Peyer's patch (tissue), 4 donors: ENCODE measurements around the gene ARSA. TPM values are rescaled to one million over a fixed set of nuclear protein-coding genes. Genes with fewer than 3 reads are reported as not detected.

Source experiments
- DNase-seq, 3 donors: peaks; one replicate each; pipeline ENCODE4 v3.0.0-alpha.2; 2017 to 2019
- H3K27ac ChIP-seq, 4 donors: fragments of 200-600 bp; sonication (generic); one replicate each; pipeline ENCODE4 v1.5.1; 2016 to 2019
- H3K27me3 ChIP-seq, 2 donors: fragments of 200-600 bp; sonication (generic); one replicate each; pipeline ENCODE4 v1.5.1; 2019
- H3K36me3 ChIP-seq, 3 donors: fragments of 200-600 bp; sonication (generic); one replicate each; pipeline ENCODE4 v1.5.1; 2016 to 2019
- H3K4me1 ChIP-seq, 4 donors: fragments of 200-600 bp; sonication (generic); one replicate each; pipeline ENCODE4 v1.5.1; 2016 to 2019
- H3K4me3 ChIP-seq, 4 donors: fragments of 200-600 bp; sonication (generic); 1 replicate in 3 of 4; 2 replicates in 1 of 4; pipeline ENCODE4 v1.5.1; 2016 to 2019; ENCODE audit warnings: mild to moderate bottlenecking in 1 of 4
- H3K9me3 ChIP-seq, 4 donors: fragments of 200-600 bp; sonication (generic); one replicate each; pipeline ENCODE4 v1.5.1; 2016 to 2019; ENCODE audit warnings: mild to moderate bottlenecking in 1 of 4
- POLR2A ChIP-seq, 2 donors: fragments of 450-650 bp; IDR thresholded peaks; one replicate each; pipeline ENCODE4 v1.5.1; 2017; ENCODE audit warnings: antibody characterized with exemption in 2 of 2, mild to moderate bottlenecking in 2 of 2, moderate library complexity in 2 of 2
- total RNA-seq, 4 donors: library from RNA; depleted of rRNA; stranded (reverse); fragments of >200 nt; gene quantifications; one replicate each; pipeline ENCODE4 v1.1.0, GENCODE V29; 2016
- TF ChIP-seq, protein P1 (sequence below), 6 experiments: fragments of 450-650 bp in 4 of 6; fragments of 200-600 bp in 2 of 6; sonication (generic) in 1 of 6; IDR thresholded peaks; one replicate each; pipeline ENCODE4 v1.5.1; 2017 to 2019; ENCODE audit warnings: antibody characterized with exemption in 6 of 6, mild to moderate bottlenecking in 3 of 6, moderate library complexity in 1 of 6

Gene ARSA
- total RNA-seq, 4 donors from 2014 or later = 84.2 to 130 (median 124) TPM

DNA sequence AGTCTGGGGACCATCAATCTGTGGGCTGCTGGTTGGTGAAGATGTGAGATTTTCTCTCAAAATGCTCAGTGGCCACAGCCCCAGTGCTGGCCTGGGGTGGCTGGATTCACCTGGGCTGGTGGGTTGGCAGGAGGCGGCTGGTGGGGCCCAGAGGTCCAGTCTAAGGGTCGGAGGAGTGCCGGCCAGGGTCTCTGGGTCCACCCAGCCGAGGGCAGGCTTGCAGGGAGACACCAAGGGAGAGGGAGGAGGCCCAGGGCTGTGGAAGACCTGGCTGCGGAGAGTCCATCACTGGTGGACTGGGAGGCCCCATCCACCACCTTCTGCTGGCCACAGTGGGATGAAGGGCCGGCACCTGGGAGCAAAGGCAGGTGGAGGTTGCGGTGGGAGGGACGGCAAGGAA is 44.1 kb upstream of the ARSA start:
- peak in 1 of 3 donors; percentile 45 for DNase-seq
- Histone ChIP-seq H3K36me3 (no peaks in the 10 kb centered on the region), H3K27me3 (peaks cover 0 to 20% of the 10 kb centered on the region in 2 donors)

GRCh38 chr22:50671641-50672040 is 43.7 kb upstream of the ARSA start:
- no peak overlapping the region for H3K4me3 ChIP-seq
- H3K27ac ChIP-seq = peak overlapping the region; percentile 10 to 55 (median 40)
- H3K36me3 ChIP-seq = no peaks in the 10 kb centered on the region
- DNase-seq = peak in 1 of 3 donors; percentile 41
- TF ChIP-seq, protein P1, sequence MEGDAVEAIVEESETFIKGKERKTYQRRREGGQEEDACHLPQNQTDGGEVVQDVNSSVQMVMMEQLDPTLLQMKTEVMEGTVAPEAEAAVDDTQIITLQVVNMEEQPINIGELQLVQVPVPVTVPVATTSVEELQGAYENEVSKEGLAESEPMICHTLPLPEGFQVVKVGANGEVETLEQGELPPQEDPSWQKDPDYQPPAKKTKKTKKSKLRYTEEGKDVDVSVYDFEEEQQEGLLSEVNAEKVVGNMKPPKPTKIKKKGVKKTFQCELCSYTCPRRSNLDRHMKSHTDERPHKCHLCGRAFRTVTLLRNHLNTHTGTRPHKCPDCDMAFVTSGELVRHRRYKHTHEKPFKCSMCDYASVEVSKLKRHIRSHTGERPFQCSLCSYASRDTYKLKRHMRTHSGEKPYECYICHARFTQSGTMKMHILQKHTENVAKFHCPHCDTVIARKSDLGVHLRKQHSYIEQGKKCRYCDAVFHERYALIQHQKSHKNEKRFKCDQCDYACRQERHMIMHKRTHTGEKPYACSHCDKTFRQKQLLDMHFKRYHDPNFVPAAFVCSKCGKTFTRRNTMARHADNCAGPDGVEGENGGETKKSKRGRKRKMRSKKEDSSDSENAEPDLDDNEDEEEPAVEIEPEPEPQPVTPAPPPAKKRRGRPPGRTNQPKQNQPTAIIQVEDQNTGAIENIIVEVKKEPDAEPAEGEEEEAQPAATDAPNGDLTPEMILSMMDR (IDR thresholded peaks at IDR 0.05) = no peak
- TF ChIP-seq POLR2A (IDR thresholded peaks at IDR 0.05) = no peak
- H3K9me3 ChIP-seq = no peaks in the 10 kb centered on the region
- H3K4me1 ChIP-seq = peaks cover 0 to 18% (median 7%) of the 10 kb centered on the region in 4 donors
- H3K27me3 ChIP-seq = peaks cover 0 to 20% of the 10 kb centered on the region in 2 donors

More for the DNA sequence above, 44.1 kb upstream of the ARSA start:
- Histone ChIP-seq H3K27ac (peak overlapping the region; percentile 10 to 55 (median 40)), H3K9me3 (no peaks in the 10 kb centered on the region), H3K4me1 (peaks cover 0 to 18% (median 7%) of the 10 kb centered on the region in 4 donors), H3K4me3 (no peak overlapping the region)
- TF ChIP-seq, protein P1 (IDR thresholded peaks at IDR 0.05) = no peak
- TF ChIP-seq POLR2A (IDR thresholded peaks at IDR 0.05) = no peak

DNA sequence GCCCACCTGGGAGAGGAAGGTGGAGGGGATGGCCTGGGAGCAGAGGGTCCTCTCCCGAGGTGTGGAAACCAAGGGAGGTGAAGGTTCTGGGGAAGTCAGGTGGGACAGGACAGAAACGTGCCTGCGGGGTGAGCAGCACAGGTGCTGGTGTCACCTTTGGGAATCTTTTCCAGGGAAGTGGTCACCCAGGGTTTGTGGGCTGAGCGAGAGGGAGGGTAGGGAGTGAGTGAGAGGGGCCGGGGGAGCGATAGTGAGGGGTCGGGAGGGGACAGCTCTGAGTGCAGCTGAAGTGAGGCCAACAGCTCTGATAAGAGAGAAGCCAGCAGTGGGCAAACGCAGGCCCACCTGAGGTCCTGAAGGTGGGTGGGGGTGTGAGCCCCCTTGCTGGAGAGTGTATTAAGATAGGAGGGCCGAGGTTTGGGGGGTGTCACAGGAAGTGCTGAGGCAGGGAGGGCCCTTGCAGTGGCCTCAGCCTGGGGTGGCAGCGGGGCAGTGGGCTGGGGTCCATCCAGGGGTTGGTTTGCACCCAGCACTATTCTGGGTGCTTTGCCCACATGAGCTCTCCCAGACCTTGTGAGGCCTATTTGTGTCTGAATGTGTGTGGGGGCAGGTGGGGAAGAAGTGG is 43.1 kb upstream of the ARSA start:
- TF ChIP-seq POLR2A (IDR thresholded peaks at IDR 0.05) = no peak
- TF ChIP-seq, protein P1 (IDR thresholded peaks at IDR 0.05) = no peak
- H3K9me3 ChIP-seq = no peaks in the 10 kb centered on the region
- H3K27ac ChIP-seq = peak overlapping the region in 3 of 4 donors; percentile 12 to 55 (median 52)
- DNase-seq = peak in 2 of 3 donors; percentile 19 to 36
- peaks cover 0 to 20% of the 10 kb centered on the region in 2 donors for H3K27me3 ChIP-seq
- H3K4me1 ChIP-seq = peaks cover 0 to 18% (median 7%) of the 10 kb centered on the region in 4 donors
- H3K36me3 ChIP-seq = no peaks in the 10 kb centered on the region
- H3K4me3 ChIP-seq = no peak overlapping the region

GRCh38 chr22:50670513-50670912 is 42.6 kb upstream of the ARSA start:
- Histone ChIP-seq H3K27ac (peak overlapping the region in 2 of 4 donors; percentile 52 to 55), H3K36me3 (no peaks in the 10 kb centered on the region), H3K4me3 (no peak overlapping the region), H3K9me3 (no peaks in the 10 kb centered on the region), H3K27me3 (peaks cover 0 to 20% of the 10 kb centered on the region in 2 donors), H3K4me1 (peaks cover 0 to 18% (median 7%) of the 10 kb centered on the region in 4 donors)
- TF ChIP-seq, protein P1 (IDR thresholded peaks at IDR 0.05) = no peak
- no peak for TF ChIP-seq POLR2A (IDR thresholded peaks at IDR 0.05)
- peak in 1 of 3 donors; percentile 30 for DNase-seq

DNA sequence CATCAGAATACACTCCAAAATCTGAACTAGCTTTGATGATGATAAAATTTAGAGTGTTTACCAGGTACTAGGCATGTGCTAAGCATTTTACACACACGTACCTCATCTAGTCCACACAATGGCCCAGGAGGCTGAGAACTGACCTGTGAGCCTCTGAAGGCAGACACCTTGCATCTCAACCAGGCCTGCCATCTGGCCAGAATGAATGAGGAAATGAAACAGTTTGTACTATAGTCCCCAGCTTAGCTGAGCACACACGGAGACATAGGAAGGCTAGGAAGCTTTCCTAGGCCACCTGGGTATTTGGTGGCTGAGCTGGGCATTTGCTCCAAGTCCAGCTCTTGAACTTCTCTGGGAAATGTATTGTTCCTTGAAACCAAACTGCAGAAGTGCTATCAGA is 37.8 kb upstream of the ARSA start:
- TF ChIP-seq, protein P1 (IDR thresholded peaks at IDR 0.05) = no peak
- TF ChIP-seq POLR2A (IDR thresholded peaks at IDR 0.05) = no peak
- H3K9me3 ChIP-seq = no peaks in the 10 kb centered on the region
- no peak overlapping the region for H3K27ac ChIP-seq
- peak in 2 of 3 donors; percentile 24 to 32 for DNase-seq
- H3K27me3 ChIP-seq = no peaks in the 10 kb centered on the region
- no peak overlapping the region for H3K4me3 ChIP-seq
- no peaks in the 10 kb centered on the region for H3K4me1 ChIP-seq
- H3K36me3 ChIP-seq = no peaks in the 10 kb centered on the region
